HG02938 (cell line): ENCODE data around the gene PEX5L.
A peak's percentile ranks its signal among the peaks of the same experiment; 100 is the strongest.
"Not testable (repeated sequence)": the region's sequence is repeated elsewhere in the genome, so short reads cannot be mapped to it uniquely, and the experiment has no call there.

Experiments
- ATAC-seq: cut with Tn5 transposase; IDR thresholded peaks from one replicate; pipeline ENCODE4 v1.9.1; 2021; ENCODE audit warnings: mild to moderate bottlenecking, moderate library complexity; ENCODE audit not compliant: unreplicated experiment

Gene PEX5L

DNA sequence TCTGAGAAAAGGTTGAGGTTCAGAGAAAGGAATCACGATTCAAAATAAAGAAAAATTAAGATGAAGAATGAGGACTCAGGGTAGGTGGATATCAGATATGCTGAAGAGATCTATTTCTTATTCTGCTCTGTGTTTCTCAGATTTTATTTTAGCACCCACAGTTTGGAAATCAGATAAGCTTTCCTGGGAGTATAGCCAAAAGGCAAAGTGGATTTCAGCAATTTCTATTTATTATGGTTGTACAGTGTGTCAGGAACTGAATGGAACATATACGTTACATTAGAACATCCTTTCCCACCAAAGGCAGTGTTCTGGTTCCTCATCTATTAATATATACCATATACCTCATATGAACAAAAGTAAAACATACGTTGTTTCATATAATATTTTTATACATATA is 18.9 kb downstream of the PEX5L start:
- no peak for ATAC-seq

DNA sequence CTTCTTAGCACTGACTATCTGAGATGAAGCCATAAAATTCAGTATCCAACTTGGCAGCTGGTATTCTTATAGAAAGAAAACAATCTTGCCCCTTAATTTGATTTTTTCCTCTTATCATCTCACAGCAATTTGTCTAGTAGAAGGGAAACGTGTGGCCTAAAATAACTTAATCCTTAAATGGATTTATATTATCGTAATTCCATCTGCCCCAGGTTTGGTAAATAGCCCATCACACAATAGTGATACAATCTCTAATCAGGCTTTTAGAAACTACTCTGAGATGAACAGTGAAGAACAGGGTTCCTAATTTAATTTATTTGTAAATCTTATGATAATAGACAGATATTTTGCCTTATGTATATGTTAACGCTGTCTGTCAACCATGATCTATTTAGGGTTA is 24.8 kb downstream of the PEX5L start:
- ATAC-seq = no peak

DNA sequence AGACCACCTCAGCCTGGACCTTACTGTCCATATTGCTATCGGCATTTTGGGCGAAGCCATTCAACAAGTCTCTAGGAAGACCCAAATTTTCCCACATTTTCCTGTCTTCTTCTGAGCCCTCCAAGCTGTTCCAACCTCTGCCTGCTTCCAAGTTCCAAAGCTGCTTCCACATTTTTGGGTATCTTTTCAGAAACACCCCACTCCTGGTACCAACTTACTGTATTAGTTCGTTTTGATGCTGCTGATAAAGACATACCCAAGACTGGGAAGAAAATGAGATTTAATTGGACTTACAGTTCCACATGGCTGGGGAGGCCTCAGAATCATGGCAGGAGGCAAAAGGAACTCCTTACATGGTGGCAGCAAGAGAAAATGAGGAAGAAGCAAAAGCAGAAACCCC is 28.4 kb downstream of the PEX5L start:
- not testable (repeated sequence) for ATAC-seq

DNA sequence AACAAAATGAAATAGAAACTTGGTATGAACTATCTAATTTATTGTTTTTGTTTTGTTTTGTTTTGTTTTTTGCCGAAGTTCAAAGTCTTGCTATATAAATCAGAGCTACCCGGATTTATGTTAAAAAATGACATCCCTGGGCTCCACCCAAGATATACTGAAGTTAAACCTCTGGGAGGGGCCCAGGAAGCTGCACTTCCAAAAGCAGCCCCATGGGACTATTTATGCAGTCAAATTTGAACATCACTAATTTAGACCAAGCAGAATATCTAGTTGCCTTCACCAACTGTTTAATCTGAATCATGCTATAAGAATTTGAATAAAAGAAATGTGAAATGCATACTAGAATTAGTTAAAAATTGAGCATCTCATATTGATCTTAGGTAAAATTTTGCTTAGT is 32.2 kb downstream of the PEX5L start:
- ATAC-seq = no peak

DNA sequence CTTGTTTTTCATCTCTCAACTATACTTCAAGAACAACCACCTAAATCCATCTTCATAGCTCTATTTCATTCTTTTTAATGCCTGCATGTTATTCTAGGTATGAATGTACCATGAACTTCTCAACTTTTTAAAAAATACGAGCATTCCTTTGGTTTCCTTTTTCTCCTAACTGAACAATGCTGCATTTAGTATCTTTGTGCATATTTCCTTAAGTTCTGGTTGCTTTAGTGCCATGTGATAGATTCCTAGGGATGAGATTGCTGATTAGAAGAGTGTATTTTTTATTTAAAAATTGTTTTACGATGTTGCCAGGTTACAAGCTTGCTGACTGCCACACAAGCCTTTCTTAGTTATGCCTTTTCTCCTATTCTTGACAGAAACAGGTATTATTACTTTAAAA is 34.7 kb downstream of the PEX5L start:
- no peak for ATAC-seq

DNA sequence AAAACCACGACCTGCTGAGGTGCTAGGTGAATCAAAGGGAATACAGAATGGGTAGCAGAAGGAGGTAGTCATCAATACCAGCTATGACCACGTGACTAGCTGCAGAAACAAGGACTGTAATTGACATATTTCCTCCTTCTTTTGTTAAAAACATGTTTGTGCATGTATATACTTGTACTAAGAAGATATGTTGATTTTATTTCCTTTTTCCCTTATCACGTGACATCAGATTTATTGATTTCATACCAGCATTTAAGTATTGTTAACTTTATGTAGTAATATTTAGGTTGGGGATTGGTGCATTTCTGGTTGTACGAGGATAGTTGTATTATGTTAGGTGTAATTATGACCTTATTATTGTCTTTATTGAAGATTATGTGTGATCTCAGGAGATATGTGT is 36.2 kb downstream of the PEX5L start:
- no peak for ATAC-seq

DNA sequence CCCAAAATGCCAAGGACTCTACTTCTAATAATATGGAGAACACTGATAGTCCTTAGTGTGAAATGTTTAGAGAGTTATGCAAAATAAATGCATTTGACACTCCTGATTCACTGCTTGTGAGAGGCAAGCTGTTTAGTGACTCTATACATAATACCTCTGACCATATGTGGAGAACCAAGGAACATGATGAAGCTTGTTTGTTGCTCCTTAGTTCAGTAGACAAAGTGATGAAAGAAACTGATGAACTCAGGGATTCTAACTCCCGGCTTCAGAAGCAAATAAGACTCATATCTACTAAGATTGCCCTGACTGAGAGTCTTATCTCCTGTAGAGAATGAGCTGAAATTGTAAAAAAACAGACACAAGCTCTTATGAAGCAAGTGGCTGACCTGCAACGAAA is 41.3 kb downstream of the PEX5L start:
- ATAC-seq = no peak

DNA sequence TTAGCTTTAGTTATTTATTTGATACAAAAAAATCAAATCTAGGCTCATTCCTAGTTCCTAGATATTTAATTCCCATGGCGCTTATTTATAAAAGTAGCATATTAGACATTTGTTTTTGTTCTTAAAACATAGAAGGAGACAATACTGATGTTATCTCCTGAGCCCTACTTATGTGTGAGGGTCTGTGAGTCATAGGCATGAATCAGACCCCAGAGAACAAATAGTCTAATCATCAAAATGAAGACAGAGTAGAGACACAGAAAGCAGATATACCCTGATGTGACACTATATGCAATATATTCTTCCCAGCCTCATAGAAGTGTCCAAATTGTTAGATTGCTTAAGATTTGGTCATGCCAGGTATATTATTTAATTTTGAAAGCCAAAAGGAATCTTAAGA is 44.9 kb downstream of the PEX5L start:
- no peak for ATAC-seq

DNA sequence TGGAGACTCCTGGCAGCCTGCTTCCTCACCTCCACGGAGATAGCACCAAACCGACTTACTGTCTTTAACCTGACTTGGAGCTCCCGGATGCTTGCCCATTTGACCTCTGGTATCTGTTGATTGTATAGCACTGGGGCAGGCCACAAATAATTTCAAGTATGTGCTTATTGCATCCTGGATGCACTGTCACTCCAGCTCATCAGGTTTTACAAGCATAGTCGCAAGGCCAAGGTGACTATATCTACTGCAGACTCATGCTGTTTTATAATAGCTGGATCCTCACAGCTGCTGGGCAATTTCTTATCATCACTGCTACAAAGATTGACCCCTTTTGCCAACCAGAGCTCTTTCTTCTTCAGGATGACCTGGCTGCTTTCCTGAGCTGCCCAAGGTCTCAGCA is 45.6 kb downstream of the PEX5L start:
- ATAC-seq = no peak

DNA sequence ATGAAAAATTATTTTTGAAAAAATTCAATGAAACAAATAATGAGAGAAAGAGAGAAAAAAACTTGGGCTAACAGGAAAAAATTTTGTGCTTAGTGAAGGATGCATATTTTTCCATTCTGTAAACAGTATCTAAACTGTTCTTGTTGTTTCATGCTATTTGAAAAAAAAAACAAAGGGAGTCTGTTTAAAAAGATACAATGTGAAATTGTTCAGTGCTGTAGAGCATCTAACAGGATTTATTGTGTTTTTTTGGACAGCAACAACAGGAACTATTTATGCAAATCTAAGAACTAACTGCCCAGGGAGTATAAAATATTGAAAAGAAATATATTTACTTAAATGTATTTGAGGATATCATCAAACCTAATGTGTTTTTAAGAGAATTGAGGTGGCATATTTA is 55.1 kb downstream of the PEX5L start:
- no peak for ATAC-seq

DNA sequence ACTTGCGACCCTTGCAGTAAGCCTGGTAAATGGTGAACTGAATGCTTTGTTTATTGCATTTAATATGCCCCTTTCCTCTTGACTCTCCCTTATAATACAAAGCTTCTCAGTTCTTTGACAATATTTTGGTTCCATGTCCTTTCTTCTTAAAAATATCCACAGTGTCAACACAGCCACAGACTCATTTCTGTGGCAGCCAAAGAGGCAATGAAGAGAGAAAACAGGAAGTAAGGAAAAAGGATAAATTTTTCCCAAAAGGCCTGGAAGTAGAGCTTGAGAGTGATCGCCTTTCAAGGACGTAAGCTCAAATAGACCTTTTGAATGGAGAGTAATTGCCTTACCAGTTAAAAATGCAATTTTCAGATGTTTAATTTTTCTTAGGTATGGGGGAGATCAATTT is 59.4 kb downstream of the PEX5L start:
- ATAC-seq = no peak

DNA sequence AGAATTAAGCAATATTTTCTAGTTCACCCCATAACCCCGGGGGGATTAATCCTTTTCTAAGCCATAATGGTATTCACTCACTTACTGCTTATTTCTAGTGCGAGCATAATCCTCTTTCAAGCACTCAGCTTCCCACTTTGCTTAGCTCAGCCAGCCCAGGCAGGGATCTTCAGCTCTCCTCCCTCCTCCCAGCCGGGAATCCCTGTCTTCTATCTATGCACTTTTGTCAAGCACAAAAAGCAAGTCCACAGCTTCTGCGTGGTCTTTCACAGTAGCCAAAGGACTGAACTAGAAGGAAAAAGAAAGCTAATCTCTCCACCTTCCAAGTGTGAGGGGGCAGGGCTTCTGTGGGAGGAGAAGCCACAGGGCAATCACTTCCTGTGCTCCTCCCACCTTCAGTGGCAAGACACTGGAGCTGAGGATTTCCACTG is 62.8 kb downstream of the PEX5L start:
- ATAC-seq = no peak

DNA sequence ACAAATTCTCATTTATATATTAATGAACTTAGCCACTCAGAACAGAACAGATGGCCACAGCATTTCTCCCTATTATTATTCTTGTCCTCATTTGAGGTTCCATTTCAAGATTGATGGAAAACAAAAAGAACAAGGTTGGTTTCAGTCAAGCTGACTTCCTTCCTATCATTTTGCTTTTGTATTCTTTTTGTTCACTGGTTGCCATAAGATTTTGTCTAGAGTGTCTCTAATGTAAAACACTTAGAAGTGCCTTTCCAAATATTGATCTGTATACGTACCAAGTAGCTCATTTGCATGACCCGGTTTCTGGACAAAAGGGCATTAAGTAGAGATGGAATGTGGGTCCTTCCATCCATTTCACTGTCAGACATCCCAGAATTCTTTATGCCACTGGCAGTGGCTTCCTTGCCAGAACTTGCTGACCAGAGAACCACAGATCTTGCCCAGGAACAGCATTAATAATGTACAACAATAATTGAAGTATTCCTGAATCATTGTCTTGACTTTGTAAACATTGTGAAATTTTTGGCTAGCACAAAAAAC is 63.8 kb downstream of the PEX5L start:
- no peak for ATAC-seq

DNA sequence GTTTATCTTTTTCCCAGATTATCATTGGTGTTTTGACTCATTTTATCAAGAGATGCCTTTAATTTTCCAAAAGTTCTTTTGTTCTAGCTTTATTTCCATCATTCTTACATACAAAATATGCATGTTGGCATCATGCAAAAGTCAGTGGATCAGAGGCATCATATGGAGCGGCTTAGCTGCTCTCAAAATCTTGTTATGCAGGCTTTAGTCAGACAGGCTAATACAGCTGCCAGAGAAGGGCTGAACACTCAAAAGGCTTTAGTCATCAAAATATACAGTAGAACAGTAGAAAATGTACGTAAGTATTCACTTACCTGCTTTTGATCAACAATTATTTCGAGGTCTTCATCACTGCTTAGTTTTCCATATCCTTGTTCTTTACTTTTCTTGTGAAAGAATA is 65.5 kb downstream of the PEX5L start:
- no peak for ATAC-seq

DNA sequence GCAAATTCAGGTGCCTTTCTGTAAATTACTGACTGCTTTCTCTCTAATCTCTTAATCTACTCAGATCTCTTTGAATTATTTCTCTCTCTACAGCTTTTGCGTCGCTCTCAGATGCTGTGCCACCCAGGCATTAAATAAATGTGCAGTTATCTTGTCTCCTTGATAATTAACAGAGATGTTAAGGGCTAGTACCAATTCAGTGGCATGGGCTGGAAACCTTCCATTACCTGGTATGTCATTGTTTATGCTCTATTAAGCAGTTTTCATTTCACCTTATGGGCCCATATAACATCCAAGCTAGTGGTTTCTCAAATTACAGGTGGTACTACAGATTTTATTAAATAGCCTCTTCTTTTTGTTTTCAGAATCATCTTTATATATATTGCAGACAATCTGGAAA is 66.0 kb downstream of the PEX5L start:
- ATAC-seq = no peak

DNA sequence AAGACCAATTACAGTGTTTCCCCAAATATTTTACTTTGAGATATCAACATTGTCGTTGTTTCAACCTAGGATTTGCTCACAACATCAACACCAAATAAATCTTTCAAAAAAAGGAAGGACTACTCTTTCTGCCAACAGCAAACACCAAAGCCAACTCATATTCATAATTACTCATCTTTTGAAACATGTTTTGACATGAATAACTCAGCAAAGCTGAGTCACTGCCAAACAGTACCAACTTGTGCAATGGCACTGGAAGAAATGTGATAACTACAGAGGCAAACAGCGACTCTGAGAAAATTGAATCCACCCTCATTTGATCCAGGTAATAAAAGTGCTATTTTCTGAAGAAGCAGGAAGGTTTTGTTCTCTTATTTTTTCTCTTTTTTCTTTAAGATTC is 67.2 kb downstream of the PEX5L start:
- no peak for ATAC-seq

DNA sequence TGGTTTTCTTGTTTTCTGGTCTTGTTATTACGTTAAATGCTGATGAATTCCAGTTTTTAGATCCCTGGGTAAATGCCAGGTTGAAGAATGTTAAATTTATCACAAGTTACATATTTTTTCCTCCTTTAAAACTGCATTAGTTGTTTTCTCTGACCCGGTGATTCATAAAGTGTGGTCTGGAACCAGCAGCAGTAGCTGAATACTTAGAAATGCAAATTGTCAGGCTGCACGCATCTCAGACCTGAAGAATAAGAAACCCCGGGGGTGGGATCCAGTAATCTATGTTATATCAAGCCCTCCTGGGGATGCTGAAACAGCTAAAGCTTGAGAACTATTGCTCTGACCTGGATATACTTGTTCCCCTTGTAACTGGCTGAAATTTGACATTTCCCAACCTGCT is 69.1 kb downstream of the PEX5L start:
- ATAC-seq = peak; percentile 93

DNA sequence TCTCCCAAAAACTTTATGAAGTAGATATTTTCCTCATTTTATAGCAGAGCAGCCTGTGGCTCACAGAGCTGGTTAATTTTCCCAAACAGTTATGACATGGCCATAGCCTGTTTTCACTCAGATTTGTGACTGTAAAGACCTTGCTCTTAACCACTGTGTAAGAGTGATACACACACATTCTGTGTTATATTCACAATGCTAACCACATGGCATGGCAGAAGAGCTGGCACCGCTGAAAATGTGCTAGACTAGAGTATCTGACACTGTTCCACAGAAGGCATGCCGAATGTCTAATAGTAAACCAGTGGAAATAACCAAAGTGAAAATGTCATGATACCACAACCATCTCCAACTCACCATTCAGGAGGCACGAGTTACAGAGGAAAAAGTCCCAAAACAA is 71.8 kb downstream of the PEX5L start:
- ATAC-seq = no peak

DNA sequence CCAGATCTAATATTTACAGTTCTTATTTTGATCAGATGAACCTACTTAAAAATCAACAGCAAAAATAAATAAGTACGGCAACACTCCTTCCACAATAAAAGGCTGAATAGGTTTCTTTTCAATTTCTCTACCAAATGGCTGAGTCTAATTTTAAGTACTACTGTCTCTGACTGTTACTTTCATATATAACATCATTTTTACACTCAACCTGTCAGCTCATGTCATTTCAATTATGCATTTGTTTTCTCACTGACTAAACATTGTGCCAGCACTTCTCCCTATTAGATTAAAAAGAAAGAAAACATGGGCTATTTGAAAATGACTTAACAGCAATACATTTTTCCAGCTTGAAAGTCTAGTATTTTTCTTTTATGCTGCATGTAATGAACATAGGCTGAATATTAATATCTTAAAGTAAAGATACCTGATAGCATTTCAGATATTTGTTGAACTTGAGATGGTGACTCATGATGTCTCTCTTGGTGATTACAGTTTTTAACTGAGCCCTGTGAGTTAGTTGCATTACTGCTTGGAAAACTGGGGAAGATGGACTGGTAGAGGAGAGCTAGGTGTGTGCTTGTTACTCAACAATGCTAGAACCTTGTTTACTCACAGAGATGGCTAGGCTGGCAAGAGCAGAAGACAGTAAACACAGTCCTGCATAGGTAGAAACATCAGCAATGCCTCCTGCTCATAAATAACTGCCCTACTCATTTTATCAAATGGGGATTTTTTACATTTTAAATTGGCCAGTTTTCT is 73.9 kb downstream of the PEX5L start:
- no peak for ATAC-seq

DNA sequence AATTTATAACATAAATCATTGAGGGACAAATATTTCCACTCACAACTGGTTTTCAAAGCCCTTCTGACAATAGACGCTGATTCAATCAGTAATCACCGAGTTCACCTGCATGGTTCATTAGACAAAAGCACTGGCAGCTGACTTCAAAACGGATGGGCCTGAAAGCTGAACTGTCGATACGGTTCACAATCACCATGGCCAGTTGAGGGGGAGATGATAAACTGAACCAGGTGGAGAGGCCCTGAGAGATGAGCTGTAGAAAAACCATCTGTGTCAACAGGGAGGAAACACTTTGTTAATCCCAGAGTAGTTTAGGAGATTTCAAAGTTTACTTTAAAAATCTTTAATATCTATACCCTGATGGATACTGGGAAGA is 75.0 kb downstream of the PEX5L start:
- peak; percentile 81 for ATAC-seq

DNA sequence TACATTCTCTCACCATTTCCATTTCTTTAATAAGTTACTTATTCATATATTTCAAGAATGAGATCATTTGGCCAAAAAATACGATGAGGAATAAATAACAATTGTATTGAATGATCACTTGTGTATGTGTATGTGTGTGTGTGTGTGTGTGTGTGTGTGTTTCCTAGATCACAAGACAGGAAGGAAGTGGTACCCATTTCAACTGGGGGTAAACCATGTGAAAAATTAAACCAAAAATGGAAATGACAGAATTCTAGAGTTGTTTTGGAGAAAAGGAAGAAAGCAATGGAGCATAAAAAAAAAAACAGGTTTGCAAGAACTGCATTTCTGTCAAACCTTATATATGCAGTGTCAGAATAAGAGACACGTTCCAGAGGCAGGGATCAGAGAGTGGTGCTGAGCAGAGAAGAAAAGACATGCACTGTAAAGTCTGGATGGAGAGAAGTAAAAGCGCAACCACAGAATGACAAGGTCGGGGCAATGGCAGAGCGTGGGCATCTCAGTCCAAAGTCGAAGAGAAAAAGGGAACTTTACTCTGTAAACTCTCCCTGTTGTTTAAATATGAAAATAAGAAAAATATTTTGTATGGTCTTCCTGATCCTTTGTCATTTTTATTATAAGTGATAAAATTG is 75.5 kb downstream of the PEX5L start:
- peak; percentile 14 for ATAC-seq

DNA sequence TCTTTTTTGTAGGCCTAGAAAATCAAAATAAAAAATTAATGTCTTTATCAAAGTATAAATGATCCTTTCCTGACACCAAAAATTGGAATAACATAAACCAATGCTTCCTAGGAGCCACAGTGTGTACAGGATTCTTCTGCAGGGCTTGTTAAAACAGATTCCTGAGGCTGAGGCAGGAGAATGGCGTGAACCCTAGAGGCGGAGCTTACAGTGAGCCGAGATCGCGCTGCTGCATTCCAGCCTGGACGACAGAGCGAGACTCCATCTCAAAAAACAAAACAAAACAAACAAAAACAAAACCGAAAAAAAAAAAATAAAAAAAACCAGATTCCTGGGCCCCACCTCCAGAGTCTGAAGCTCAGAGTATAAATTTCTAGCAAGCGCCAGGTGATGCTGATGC is 78.0 kb downstream of the PEX5L start:
- ATAC-seq = no peak

DNA sequence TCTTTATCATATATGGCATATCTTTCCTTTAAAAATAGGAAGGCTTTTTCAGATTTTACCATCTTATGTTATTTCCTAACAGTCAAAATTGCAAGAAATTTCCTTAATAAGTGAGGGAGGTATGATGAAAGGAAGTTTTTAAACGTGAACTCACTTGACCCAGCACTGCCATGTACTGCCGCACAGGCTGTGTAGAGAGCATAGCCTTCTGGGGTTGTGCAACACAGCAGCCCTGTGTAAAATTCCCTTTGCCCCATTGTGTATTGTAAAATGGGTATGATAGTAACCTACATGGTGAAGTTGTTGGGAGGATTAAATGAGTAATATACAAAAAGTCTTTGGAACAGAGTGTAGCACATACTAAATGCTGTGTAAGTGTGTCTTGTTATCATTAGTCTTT is 78.6 kb downstream of the PEX5L start:
- ATAC-seq = no peak
